Right atrium auricular region (tissue), 2 donors: Measurements from ENCODE around the gene ATP6V1D. TPM values are rescaled to one million over a fixed set of nuclear protein-coding genes. Genes with fewer than 3 reads are reported as not detected.
"Not testable (repeated sequence)": the region's sequence is repeated elsewhere in the genome, so short reads cannot be mapped to it uniquely, and the experiment has no call there.

Source experiments
- DNase-seq: peaks from one replicate; pipeline ENCODE4 v3.0.0-alpha.2; 2019; ENCODE audit warnings: low spot score
- H3K27ac ChIP-seq, 2 donors: fragments of 200-600 bp; sonication (generic); 1 replicate in 1 of 2; 2 replicates in 1 of 2; pipeline ENCODE4 v1.5.1; 2016 to 2019
- H3K27me3 ChIP-seq, 2 donors: fragments of 200-600 bp; sonication (generic); one replicate each; pipeline versions ENCODE4 v1.5.1 to v1.6.0; 2017 to 2019
- H3K36me3 ChIP-seq: fragments of 200-600 bp; sonication (generic); one replicate; pipeline ENCODE4 v1.5.1; 2016
- H3K4me1 ChIP-seq, 2 donors: fragments of 200-600 bp; sonication (generic); one replicate each; pipeline versions ENCODE4 v1.5.1 to v1.6.0; 2017 to 2019
- H3K4me3 ChIP-seq, 2 donors: fragments of 200-600 bp; sonication (generic); 1 replicate in 1 of 2; 2 replicates in 1 of 2; pipeline ENCODE4 v1.5.1; 2017 to 2019; ENCODE audit warnings: mild to moderate bottlenecking in 1 of 2, moderate library complexity in 1 of 2
- H3K9me3 ChIP-seq, 2 donors: fragments of 200-600 bp; sonication (generic); one replicate each; pipeline ENCODE4 v1.5.1; 2019
- CTCF ChIP-seq, 2 donors: fragments of 200-600 bp; sonication (generic); IDR thresholded peaks; one replicate each; pipeline ENCODE4 v1.5.1; 2019; ENCODE audit warnings: antibody characterized with exemption in 2 of 2
- total RNA-seq, 2 donors: library from RNA; depleted of rRNA; stranded (reverse); fragments of >200 nt; gene quantifications; one replicate each; pipeline ENCODE4 v1.1.0, GENCODE V29; 2016

Gene ATP6V1D
- total RNA-seq, 2 donors from 2014 or later = 84.4 to 161 TPM

GRCh38 chr14:67345583-67345982 is 14.0 kb downstream of the ATP6V1D start:
- Histone ChIP-seq H3K4me3 (no peak overlapping the region), H3K36me3 (peaks cover 94% of the 10 kb centered on the region), H3K9me3 (no peaks in the 10 kb centered on the region), H3K4me1 (no peaks in the 10 kb centered on the region), H3K27ac (no peak overlapping the region), H3K27me3 (no peaks in the 10 kb centered on the region)
- TF ChIP-seq CTCF (IDR thresholded peaks at IDR 0.05) = no peak
- DNase-seq = no peak

GRCh38 chr14:67343601-67344230 is 15.9 kb downstream of the ATP6V1D start:
- Histone ChIP-seq H3K27me3 (no peaks in the 10 kb centered on the region), H3K4me3 (no peak overlapping the region), H3K9me3 (no peaks in the 10 kb centered on the region), H3K4me1 (no peaks in the 10 kb centered on the region), H3K27ac (no peak overlapping the region), H3K36me3 (peaks cover 93% of the 10 kb centered on the region)
- DNase-seq = no peak
- TF ChIP-seq CTCF (IDR thresholded peaks at IDR 0.05) = no peak

- H3K27ac ChIP-seq, H3K27me3 ChIP-seq, H3K9me3 ChIP-seq, DNase-seq, H3K4me3 ChIP-seq, H3K4me1 ChIP-seq: not testable (repeated sequence)
- H3K36me3 ChIP-seq = peaks cover 93% of the 10 kb centered on the region
These were observed 18.4 kb downstream of the ATP6V1D start for GRCh38 chr14:67341231-67341630.

DNA sequence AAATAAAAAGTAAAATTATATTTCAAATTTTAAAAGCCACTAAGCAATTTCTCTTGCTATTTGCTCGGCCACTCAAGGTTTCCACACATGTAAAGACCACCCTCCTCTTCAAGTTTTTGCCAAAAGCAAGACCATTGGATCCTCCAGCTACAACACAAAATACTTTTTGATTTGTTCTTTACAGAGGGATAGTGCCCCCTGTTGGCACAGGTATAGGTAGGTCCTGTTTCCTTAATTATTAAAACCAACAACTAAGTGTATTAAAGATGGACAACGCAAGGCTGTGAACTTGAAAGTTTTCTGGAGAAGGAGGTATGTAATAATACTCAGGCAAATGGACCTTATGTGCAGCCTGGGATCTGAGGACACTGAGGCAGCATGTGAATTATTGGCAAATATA is 23.8 kb downstream of the ATP6V1D start:
- H3K27me3 ChIP-seq = no peaks in the 10 kb centered on the region
- no peaks in the 10 kb centered on the region for H3K4me1 ChIP-seq
- H3K9me3 ChIP-seq = no peaks in the 10 kb centered on the region
- H3K36me3 ChIP-seq = peaks cover 76% of the 10 kb centered on the region
- no peak overlapping the region for H3K27ac ChIP-seq
- no peak overlapping the region for H3K4me3 ChIP-seq
- DNase-seq = no peak
- peak in 1 of 2 donors; percentile 40 for TF ChIP-seq CTCF (IDR thresholded peaks at IDR 0.05)

DNA sequence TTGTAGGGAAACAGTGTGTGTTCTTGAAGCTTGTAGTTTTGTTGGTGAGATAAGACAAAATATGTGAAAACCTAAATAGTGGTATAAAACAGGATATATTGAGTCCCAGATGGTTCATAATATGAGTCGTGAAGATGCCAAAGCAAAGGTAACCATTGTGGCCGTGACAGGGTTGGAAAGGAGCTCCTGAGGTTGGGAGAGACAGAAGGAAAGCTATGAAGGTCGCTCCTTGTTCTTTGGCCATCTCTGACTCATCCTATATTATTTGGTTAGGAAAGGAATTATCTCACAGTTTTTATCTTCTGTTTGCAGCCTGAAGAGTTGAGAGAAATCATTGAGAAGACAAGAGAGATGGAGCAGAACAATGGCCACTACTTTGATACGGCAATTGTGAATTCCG is 27.1 kb downstream of the ATP6V1D start:
- Histone ChIP-seq H3K4me3 (no peak overlapping the region), H3K36me3 (peaks cover 48% of the 10 kb centered on the region), H3K4me1 (no peaks in the 10 kb centered on the region)

More for the DNA sequence above, 27.1 kb downstream of the ATP6V1D start:
- Histone ChIP-seq H3K27ac (no peak overlapping the region), H3K27me3 (no peaks in the 10 kb centered on the region), H3K9me3 (no peaks in the 10 kb centered on the region)
- no peak for TF ChIP-seq CTCF (IDR thresholded peaks at IDR 0.05)
- DNase-seq = no peak
